Liver (tissue), 9 donors: Measurements from ENCODE around the gene GLIPR1. TPM values are rescaled to one million over a fixed set of nuclear protein-coding genes. Genes with fewer than 3 reads are reported as not detected.

Experiments
- DNase-seq: peaks from one replicate; pipeline ENCODE4 v3.0.0-alpha.2; 2017; ENCODE audit warnings: low spot score
- H3K27ac ChIP-seq, 2 donors: one replicate each; pipeline ENCODE4 v1.7.0; 2013; ENCODE audit warnings: inconsistent platforms in 2 of 2, low read length in 2 of 2, control low read depth in 1 of 2, low read depth in 1 of 2, mild to moderate bottlenecking in 1 of 2
- H3K27me3 ChIP-seq, 4 donors: one replicate each; pipeline versions ENCODE4 v1.6.1 to v1.7.0; 2013; ENCODE audit warnings: low read length in 3 of 4, inconsistent platforms in 1 of 4, mild to moderate bottlenecking in 1 of 4, moderate library complexity in 1 of 4; ENCODE audit not compliant: control insufficient read depth in 4 of 4, insufficient read depth in 4 of 4
- H3K36me3 ChIP-seq, 4 donors: one replicate each; pipeline versions ENCODE4 v1.6.1 to v1.7.0; 2013; ENCODE audit warnings: low read length in 3 of 4, mild to moderate bottlenecking in 3 of 4, low read depth in 1 of 4, moderate library complexity in 1 of 4; ENCODE audit not compliant: control insufficient read depth in 4 of 4, insufficient read depth in 3 of 4
- H3K4me1 ChIP-seq, 4 donors: one replicate each; pipeline versions ENCODE4 v1.6.1 to v1.7.0; 2013; ENCODE audit warnings: low read length in 3 of 4, mild to moderate bottlenecking in 3 of 4, moderate library complexity in 1 of 4; ENCODE audit not compliant: control insufficient read depth in 4 of 4, insufficient read depth in 4 of 4
- H3K4me3 ChIP-seq, 3 donors: one replicate each; pipeline versions ENCODE4 v1.6.1 to v1.7.0; 2013; ENCODE audit warnings: low read length in 3 of 3, control low read depth in 1 of 3, low read depth in 1 of 3, mild to moderate bottlenecking in 1 of 3
- H3K9ac ChIP-seq, 2 donors: one replicate each; pipeline ENCODE4 v1.7.0; 2013; ENCODE audit warnings: low read length in 2 of 2, mild to moderate bottlenecking in 2 of 2, moderate library complexity in 2 of 2, control low read depth in 1 of 2, low read depth in 1 of 2
- H3K9me3 ChIP-seq, 4 donors: one replicate each; pipeline versions ENCODE4 v1.6.1 to v1.7.0; 2013; ENCODE audit warnings: low read length in 3 of 4; ENCODE audit not compliant: control insufficient read depth in 4 of 4
- ATF3 ChIP-seq: IDR thresholded peaks from 2 replicates; pipeline ENCODE4 v1.6.1; 2016; ENCODE audit warnings: antibody characterized with exemption
- CTCF ChIP-seq: fragments of 150-350 bp; IDR thresholded peaks from 2 replicates; pipeline ENCODE4 v1.5.1; 2017; ENCODE audit warnings: improper control_type of control experiment, low read depth, low read length; ENCODE audit not compliant: missing input control
- EGR1 ChIP-seq, 2 donors: IDR thresholded peaks; 2 replicates each; pipeline ENCODE4 v1.6.1; 2016 to 2018; ENCODE audit warnings: antibody characterized with exemption in 2 of 2, low read depth in 2 of 2
- FOXA1 ChIP-seq: IDR thresholded peaks from 2 replicates; pipeline ENCODE4 v1.6.1; 2016; ENCODE audit warnings: antibody characterized with exemption
- FOXA2 ChIP-seq: IDR thresholded peaks from 2 replicates; pipeline ENCODE4 v1.6.1; 2016; ENCODE audit warnings: antibody characterized with exemption
- GABPA ChIP-seq, 2 donors: IDR thresholded peaks in 1 of 2; conservative IDR thresholded peaks in 1 of 2; 2 replicates each; pipeline ENCODE4 v1.6.1; 2016; ENCODE audit warnings: antibody characterized with exemption in 2 of 2, mild to moderate bottlenecking in 1 of 2, moderate library complexity in 1 of 2
- HNF4A ChIP-seq, 2 donors: conservative IDR thresholded peaks; 2 replicates each; pipeline ENCODE4 v1.6.1; 2016; ENCODE audit warnings: antibody characterized with exemption in 2 of 2, mild to moderate bottlenecking in 2 of 2
- HNF4G ChIP-seq: IDR thresholded peaks from 2 replicates; pipeline ENCODE4 v1.6.1; 2016; ENCODE audit warnings: antibody characterized with exemption
- JUND ChIP-seq, 2 donors: IDR thresholded peaks; 2 replicates each; pipeline ENCODE4 v1.6.1; 2016; ENCODE audit warnings: antibody characterized with exemption in 2 of 2
- MAX ChIP-seq: IDR thresholded peaks from 2 replicates; pipeline ENCODE4 v1.6.1; 2016; ENCODE audit warnings: antibody characterized with exemption
- NR2F2 ChIP-seq: IDR thresholded peaks from 2 replicates; pipeline ENCODE4 v1.6.1; 2016; ENCODE audit warnings: antibody characterized with exemption
- RAD21 ChIP-seq, 2 donors: IDR thresholded peaks; 2 replicates each; pipeline ENCODE4 v1.6.1; 2016; ENCODE audit warnings: antibody characterized with exemption in 2 of 2, mild to moderate bottlenecking in 2 of 2
- REST ChIP-seq: IDR thresholded peaks from 2 replicates; pipeline ENCODE4 v1.6.1; 2016; ENCODE audit warnings: antibody characterized with exemption, mild to moderate bottlenecking
- RXRA ChIP-seq, 2 donors: IDR thresholded peaks; 2 replicates each; pipeline ENCODE4 v1.6.1; 2017 to 2018; ENCODE audit warnings: antibody characterized with exemption in 2 of 2, mild to moderate bottlenecking in 1 of 2
- SP1 ChIP-seq: IDR thresholded peaks from 2 replicates; pipeline ENCODE4 v1.6.1; 2018; ENCODE audit warnings: antibody characterized with exemption, mild to moderate bottlenecking
- TAF1 ChIP-seq: conservative IDR thresholded peaks from 2 replicates; pipeline ENCODE4 v1.6.1; 2016; ENCODE audit warnings: antibody characterized with exemption, mild to moderate bottlenecking
- YY1 ChIP-seq: IDR thresholded peaks from 2 replicates; pipeline ENCODE4 v1.6.1; 2016; ENCODE audit warnings: antibody characterized with exemption, mild to moderate bottlenecking
- ZBTB33 ChIP-seq: IDR thresholded peaks from 2 replicates; pipeline ENCODE4 v1.6.1; 2016; ENCODE audit warnings: antibody characterized with exemption
- WGBS: extraction: QIAGEN DNeasy Blood & Tissue Kit; methylation state at CpG from one replicate; pipeline ENCODE4 v1.1.7; 2013; 5-methylcytosine and 5-hydroxymethylcytosine counted together
- polyA plus RNA-seq, 2 donors: library from polyadenylated mRNA; stranded (reverse) in 1 of 2; unstranded in 1 of 2; fragments of 200-250 nt in 1 of 2; fragments of >200 nt in 1 of 2; fragmentation: Nextera tagmentation in 1 of 2; extraction: Ambion mirVana in 1 of 2; gene quantifications; one replicate each; pipeline versions ENCODE4 v1.2.1 to v1.2.3, GENCODE V29; 2013 to 2015
- total RNA-seq, 2 donors: library from RNA; depleted of rRNA; stranded (reverse); fragments of >200 nt; gene quantifications; one replicate each; pipeline ENCODE4 v1.2.3, GENCODE V29; 2014
- donor health status: healthy.
- donor health status: healthy.
- donor health status: healthy.
- donor health status: healthy.
- donor health status: healthy.

The GLIPR1 gene
- total and polyA plus RNA-seq, 4 donors, result 3.0 to 8.2 (median 4.7) TPM

GRCh38 chr12:75507086-75507485 is 26.5 kb downstream of the GLIPR1 start:
- H3K27me3 ChIP-seq, result no peaks in the 10 kb centered on the region
- peaks cover 0 to 16% (median 9%) of the 10 kb centered on the region in 4 donors for H3K36me3 ChIP-seq
- TF ChIP-seq RAD21 (IDR thresholded peaks at IDR 0.05) (no peak), EGR1 (IDR thresholded peaks at IDR 0.05; ENCODE audit: low read depth in 2 of 2) (no peak), NR2F2 (no peak), HNF4G (no peak), ZBTB33 (no peak), ATF3 (no peak)
- no peak overlapping the region for H3K9ac ChIP-seq
- H3K4me1 ChIP-seq, result peaks cover 0 to 54% (median 46%) of the 10 kb centered on the region in 4 donors
- no peaks in the 10 kb centered on the region for H3K9me3 ChIP-seq
- no peak for DNase-seq
- H3K4me3 ChIP-seq, result no peak overlapping the region
- H3K27ac ChIP-seq, result no peak overlapping the region
- 81% methylated on average over 2 of the region's 2 CpGs for WGBS

GRCh38 chr12:75508159-75508558 is 27.6 kb downstream of the GLIPR1 start:
- WGBS, result 84% methylated on average over 2 of the region's 2 CpGs
- no peak overlapping the region for H3K4me3 ChIP-seq
- H3K9ac ChIP-seq, result no peak overlapping the region
- peaks cover 0 to 9% (median 5%) of the 10 kb centered on the region in 4 donors for H3K36me3 ChIP-seq
- TF ChIP-seq FOXA1, result no peak
- no peak for TF ChIP-seq NR2F2
- TF ChIP-seq CTCF, result no peak
- no peak for TF ChIP-seq JUND (IDR thresholded peaks at IDR 0.05)
- TF ChIP-seq EGR1 (IDR thresholded peaks at IDR 0.05; ENCODE audit: low read depth in 2 of 2), result no peak
- TF ChIP-seq GABPA (IDR thresholded peaks at IDR 0.05 in 1 of 2, conservative IDR thresholded peaks at IDR 0.05 in 1 of 2), result no peak
- TF ChIP-seq YY1, result no peak
- no peak for TF ChIP-seq MAX
- TF ChIP-seq SP1, result no peak
- no peak for TF ChIP-seq HNF4A (conservative IDR thresholded peaks at IDR 0.05)
- no peak for TF ChIP-seq RAD21 (IDR thresholded peaks at IDR 0.05)
- no peak for TF ChIP-seq ZBTB33
- TF ChIP-seq REST, result no peak
- TF ChIP-seq ATF3, result no peak
- no peak for TF ChIP-seq FOXA2
- TF ChIP-seq TAF1, result no peak
- no peak for TF ChIP-seq HNF4G
- no peak for TF ChIP-seq RXRA (IDR thresholded peaks at IDR 0.05)
- H3K27ac ChIP-seq, result no peak overlapping the region
- H3K27me3 ChIP-seq, result no peaks in the 10 kb centered on the region
- no peaks in the 10 kb centered on the region for H3K9me3 ChIP-seq
- no peak for DNase-seq
- H3K4me1 ChIP-seq, result peaks cover 0 to 47% (median 39%) of the 10 kb centered on the region in 4 donors
